ENCODE results near the gene RPS21. TPM values are rescaled to one million over a fixed set of nuclear protein-coding genes. Genes with fewer than 3 reads are reported as not detected.

The RPS21 gene
- total and polyA plus RNA-seq, 2 donors: 1,987 to 6,072 TPM

DNA sequence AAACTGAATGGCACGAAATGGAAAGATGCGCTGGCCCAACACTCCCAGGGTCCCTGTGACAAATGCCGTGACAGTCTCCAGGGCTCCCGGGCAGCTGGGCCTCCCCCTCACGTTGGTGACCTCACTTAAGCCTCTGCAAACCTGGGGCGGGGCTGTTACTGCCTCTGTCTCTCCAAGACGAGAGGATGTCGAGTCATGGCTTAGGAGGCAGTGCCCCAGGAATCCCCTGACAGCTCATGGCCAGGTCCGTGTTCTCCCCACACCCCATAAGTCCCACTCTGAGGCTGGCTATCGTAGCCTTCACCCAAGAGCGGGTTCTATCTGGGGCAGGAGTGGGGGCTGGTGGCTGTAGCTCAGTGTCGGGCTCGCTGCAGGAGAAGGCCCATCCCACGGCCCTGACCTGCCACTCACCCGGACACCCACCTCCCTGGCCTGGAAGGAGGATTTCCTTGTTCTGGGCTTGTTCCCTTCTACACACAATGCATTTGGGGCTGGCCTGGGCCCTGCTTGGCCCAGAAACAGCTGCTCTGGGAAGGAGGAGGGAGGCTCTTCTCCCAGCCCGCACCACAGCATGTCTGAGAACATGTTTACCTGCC is 5.6 kb upstream of the RPS21 start:
- WGBS: 87% methylated on average over 16 of the region's 16 CpGs
- Histone ChIP-seq H3K9me3 (ENCODE audit: control insufficient read depth in 2 of 2, insufficient read depth in 1 of 2, low read length in 1 of 2) (no peaks in the 10 kb centered on the region), H3K27ac (ENCODE audit: low read depth in 1 of 2, low read length in 1 of 2) (peak overlapping the region; percentile 37 to 75), H3K36me3 (ENCODE audit: control insufficient read depth in 2 of 2, insufficient read depth in 2 of 2, low read length in 1 of 2) (peaks cover 0 to 6% of the 10 kb centered on the region in 2 donors), H3K4me1 (ENCODE audit: control insufficient read depth in 2 of 2, insufficient read depth in 2 of 2, low read length in 2 of 2) (peaks cover 3 to 19% of the 10 kb centered on the region in 2 donors), H3K27me3 (ENCODE audit: control insufficient read depth in 2 of 2, insufficient read depth in 1 of 2, low read length in 1 of 2) (no peaks in the 10 kb centered on the region), H3K4me3 (ENCODE audit: low read length in 2 of 2) (no peak overlapping the region)
- no peak for DNase-seq (ENCODE audit: low read depth in 6 of 9, low spot score in 9 of 9)

DNA sequence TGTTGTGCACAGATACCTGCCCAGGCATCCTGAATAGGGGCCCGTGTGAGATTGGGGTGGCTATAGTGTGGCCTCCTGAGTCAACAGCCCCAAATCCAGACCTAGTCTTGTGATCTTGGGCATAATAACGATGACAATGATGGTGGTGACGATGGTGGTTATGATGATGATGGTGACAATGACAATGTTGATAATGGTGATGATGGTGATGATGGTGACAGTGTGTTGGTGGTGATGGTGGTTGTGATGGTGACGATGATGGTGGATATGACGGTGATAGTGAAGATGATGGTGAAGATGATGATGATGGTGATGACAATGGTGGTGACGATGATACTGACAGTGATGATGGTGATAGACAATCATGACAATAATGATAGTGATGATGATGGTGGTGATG is 5.1 kb upstream of the RPS21 start:
- peak overlapping the region in 1 of 2 donors; percentile 75 for H3K27ac ChIP-seq (ENCODE audit: low read depth in 1 of 2, low read length in 1 of 2)
- no peak for DNase-seq (ENCODE audit: low read depth in 6 of 9, low spot score in 9 of 9)
- H3K27me3 ChIP-seq (ENCODE audit: control insufficient read depth in 2 of 2, insufficient read depth in 1 of 2, low read length in 1 of 2): no peaks in the 10 kb centered on the region
- H3K36me3 ChIP-seq (ENCODE audit: control insufficient read depth in 2 of 2, insufficient read depth in 2 of 2, low read length in 1 of 2): peaks cover 0 to 6% of the 10 kb centered on the region in 2 donors
- peaks cover 3 to 17% of the 10 kb centered on the region in 2 donors for H3K4me1 ChIP-seq (ENCODE audit: control insufficient read depth in 2 of 2, insufficient read depth in 2 of 2, low read length in 2 of 2)
- H3K4me3 ChIP-seq (ENCODE audit: low read length in 2 of 2): no peak overlapping the region
- 84% methylated on average over 6 of the region's 6 CpGs for WGBS
- H3K9me3 ChIP-seq (ENCODE audit: control insufficient read depth in 2 of 2, insufficient read depth in 1 of 2, low read length in 1 of 2): no peaks in the 10 kb centered on the region

DNA sequence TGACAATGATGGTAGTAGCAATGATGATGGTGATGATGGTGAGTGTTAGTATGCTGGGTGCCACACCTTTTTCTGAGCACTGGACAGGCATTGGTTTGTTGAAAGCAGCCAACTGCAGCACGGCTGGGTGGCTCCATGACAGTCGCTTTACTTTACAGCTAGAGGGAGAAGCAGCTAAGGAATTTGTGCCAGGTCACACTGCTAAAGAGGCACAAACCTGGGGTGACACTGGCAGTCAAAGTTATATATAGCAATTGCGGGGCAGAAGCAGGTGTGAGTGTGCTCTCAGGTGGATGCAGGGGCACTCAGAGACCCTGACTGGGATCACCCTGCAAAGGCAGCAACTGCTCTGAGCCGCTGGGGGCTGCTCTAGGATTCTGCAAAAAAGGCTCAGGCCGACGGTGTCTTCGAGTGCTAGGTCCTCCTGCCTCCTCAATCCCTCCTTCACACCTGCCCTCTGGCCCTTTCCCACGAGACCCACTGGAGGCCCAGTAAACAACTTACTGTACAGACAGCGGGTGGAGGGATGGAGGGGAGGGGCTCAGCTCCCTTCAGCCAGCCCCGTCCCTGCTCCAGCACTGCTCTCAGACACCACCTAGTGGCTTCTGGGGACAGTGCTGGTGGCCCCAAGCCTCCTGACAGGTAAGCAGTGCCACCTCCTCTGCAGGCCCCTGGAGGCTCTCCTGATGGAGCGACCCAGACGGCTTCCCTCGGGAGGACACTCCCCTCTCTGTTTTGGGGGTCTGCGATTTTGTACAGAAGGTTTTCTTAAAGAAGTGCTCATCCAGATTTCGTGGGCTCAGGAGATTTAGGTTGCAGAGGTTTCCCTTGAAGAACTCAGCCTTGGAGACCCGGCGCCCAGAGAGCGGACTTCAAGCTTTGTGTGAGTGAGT is 4.4 kb upstream of the RPS21 start:
- WGBS: 62% methylated on average over 18 of the region's 18 CpGs
- H3K27ac ChIP-seq (ENCODE audit: low read depth in 1 of 2, low read length in 1 of 2): no peak overlapping the region
- no peaks in the 10 kb centered on the region for H3K27me3 ChIP-seq (ENCODE audit: control insufficient read depth in 2 of 2, insufficient read depth in 1 of 2, low read length in 1 of 2)
- DNase-seq (ENCODE audit: low read depth in 6 of 9, low spot score in 9 of 9): peak in 8 of 9 donors; percentile 38 to 83 (median 68)
- H3K36me3 ChIP-seq (ENCODE audit: control insufficient read depth in 2 of 2, insufficient read depth in 2 of 2, low read length in 1 of 2): peaks cover 0 to 6% of the 10 kb centered on the region in 2 donors
- no peak overlapping the region for H3K4me3 ChIP-seq (ENCODE audit: low read length in 2 of 2)
- peaks cover 5 to 14% of the 10 kb centered on the region in 2 donors for H3K4me1 ChIP-seq (ENCODE audit: control insufficient read depth in 2 of 2, insufficient read depth in 2 of 2, low read length in 2 of 2)
- H3K9me3 ChIP-seq (ENCODE audit: control insufficient read depth in 2 of 2, insufficient read depth in 1 of 2, low read length in 1 of 2): no peaks in the 10 kb centered on the region

DNA sequence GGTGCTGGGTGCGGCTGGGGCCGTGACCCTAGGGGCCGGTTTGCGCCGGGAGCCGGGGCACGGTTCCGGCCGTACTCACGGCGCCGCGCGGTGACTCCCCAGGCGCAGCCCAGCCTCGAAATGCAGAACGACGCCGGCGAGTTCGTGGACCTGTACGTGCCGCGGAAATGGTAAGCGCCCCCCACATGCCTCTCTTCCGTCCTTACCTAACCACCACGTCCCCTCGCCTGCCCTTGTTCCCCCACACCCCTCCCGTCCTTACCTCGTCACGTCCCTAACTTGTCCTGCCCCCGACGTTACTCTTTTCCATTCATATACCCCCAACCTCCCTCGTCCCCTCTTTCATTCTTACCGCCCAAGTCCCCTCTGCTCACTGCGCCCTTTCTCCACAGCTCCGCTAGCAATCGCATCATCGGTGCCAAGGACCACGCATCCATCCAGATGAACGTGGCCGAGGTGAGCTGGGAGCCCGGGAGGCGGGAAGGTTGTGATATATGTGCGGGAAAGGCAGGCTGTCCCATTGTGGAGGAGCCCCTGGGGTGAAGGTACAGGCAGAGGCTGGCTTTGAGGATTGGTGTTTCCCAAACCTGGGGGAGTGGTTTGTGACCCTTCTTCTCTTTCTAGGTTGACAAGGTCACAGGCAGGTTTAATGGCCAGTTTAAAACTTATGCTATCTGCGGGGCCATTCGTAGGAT is 463 bp downstream of the RPS21 start:
- Histone ChIP-seq H3K9me3 (ENCODE audit: control insufficient read depth in 2 of 2, insufficient read depth in 1 of 2, low read length in 1 of 2) (no peaks in the 10 kb centered on the region), H3K4me3 (ENCODE audit: low read length in 2 of 2) (peak overlapping the region; percentile 60 to 63), H3K4me1 (ENCODE audit: control insufficient read depth in 2 of 2, insufficient read depth in 2 of 2, low read length in 2 of 2) (peaks cover 12 to 25% of the 10 kb centered on the region in 2 donors), H3K27ac (ENCODE audit: low read depth in 1 of 2, low read length in 1 of 2) (peak overlapping the region in 1 of 2 donors; percentile 54), H3K36me3 (ENCODE audit: control insufficient read depth in 2 of 2, insufficient read depth in 2 of 2, low read length in 1 of 2) (peaks cover 23 to 37% of the 10 kb centered on the region in 2 donors), H3K27me3 (ENCODE audit: control insufficient read depth in 2 of 2, insufficient read depth in 1 of 2, low read length in 1 of 2) (no peaks in the 10 kb centered on the region)
- 4% methylated on average over 47 of the region's 47 CpGs for WGBS
- no peak for DNase-seq (ENCODE audit: low read depth in 6 of 9, low spot score in 9 of 9)

DNA sequence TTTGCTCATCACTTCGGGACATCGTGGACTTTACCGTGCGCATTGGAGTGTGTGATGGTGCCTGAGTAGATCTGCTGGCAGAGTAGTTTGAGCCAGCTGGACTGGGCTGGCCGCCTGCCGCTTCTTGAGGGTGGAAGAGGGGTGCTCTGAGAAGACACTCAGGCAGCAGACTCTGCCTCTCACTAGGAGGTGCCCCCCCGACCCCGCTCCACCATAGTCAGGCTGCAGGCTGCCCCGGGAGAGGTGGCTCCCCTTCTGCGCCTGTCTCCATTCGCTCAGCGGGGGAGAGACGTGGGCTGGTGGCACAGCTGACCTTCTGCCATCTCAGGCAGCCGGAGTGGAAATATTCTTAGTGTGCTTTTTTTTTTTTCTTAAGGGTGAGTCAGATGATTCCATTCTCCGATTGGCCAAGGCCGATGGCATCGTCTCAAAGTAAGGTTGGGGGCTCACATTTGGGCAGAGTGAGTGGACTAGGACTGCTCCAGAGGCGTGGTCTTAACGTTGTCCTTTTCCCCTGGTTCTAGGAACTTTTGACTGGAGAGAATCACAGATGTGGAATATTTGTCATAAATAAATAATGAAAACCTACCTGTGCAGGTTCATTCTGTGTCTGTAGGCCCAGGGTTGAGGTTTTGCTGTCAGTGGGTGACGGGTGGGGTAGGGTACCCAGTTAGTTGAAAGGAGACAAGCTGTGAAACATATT is 1.2 kb downstream of the RPS21 start:
- DNase-seq (ENCODE audit: low read depth in 6 of 9, low spot score in 9 of 9): no peak
- H3K4me1 ChIP-seq (ENCODE audit: control insufficient read depth in 2 of 2, insufficient read depth in 2 of 2, low read length in 2 of 2): peaks cover 12 to 21% of the 10 kb centered on the region in 2 donors
- peak overlapping the region; percentile 60 to 63 for H3K4me3 ChIP-seq (ENCODE audit: low read length in 2 of 2)
- H3K36me3 ChIP-seq (ENCODE audit: control insufficient read depth in 2 of 2, insufficient read depth in 2 of 2, low read length in 1 of 2): peaks cover 30 to 37% of the 10 kb centered on the region in 2 donors
- no peaks in the 10 kb centered on the region for H3K27me3 ChIP-seq (ENCODE audit: control insufficient read depth in 2 of 2, insufficient read depth in 1 of 2, low read length in 1 of 2)
- no peaks in the 10 kb centered on the region for H3K9me3 ChIP-seq (ENCODE audit: control insufficient read depth in 2 of 2, insufficient read depth in 1 of 2, low read length in 1 of 2)
- no peak overlapping the region for H3K27ac ChIP-seq (ENCODE audit: low read depth in 1 of 2, low read length in 1 of 2)
- WGBS: 92% methylated on average over 20 of the region's 20 CpGs

DNA sequence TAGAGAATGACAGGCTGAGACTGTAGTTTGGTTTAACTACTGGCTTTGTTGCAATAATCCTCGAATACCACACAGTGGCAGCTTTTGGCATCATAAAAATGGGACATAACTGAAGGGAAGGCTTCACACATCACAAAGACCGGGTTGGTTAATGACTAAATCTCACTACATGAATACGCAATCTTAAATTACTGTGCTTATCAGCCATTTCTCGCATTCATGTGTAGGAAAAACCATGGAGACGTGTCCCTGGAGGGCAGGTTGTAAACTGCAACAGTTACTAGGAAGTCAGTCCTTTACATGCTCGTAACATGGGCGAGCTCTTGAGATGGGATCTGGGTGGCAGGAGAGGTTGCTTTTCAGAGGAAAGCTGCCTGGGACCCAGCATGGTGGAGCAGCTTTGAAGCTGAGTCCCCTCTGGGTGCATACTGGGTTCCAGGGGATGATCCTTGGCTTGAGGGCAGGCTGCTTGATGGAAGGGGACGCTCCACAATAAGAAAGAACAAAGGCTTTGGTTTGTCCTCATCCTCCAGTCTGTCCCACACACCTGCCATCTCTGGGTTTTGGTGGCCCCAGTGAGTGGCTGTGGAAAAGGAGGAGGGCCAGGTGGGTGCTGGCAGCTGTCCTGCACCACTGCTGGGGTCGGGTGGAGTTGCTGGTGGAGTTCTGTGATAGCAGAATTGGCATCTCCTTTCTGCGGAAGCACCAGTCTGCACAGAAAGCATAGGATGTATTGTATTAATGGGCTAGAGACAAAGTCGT is 2.1 kb downstream of the RPS21 start:
- Histone ChIP-seq H3K4me3 (ENCODE audit: low read length in 2 of 2) (no peak overlapping the region), H3K27ac (ENCODE audit: low read depth in 1 of 2, low read length in 1 of 2) (no peak overlapping the region), H3K36me3 (ENCODE audit: control insufficient read depth in 2 of 2, insufficient read depth in 2 of 2, low read length in 1 of 2) (peaks cover 39 to 40% of the 10 kb centered on the region in 2 donors), H3K27me3 (ENCODE audit: control insufficient read depth in 2 of 2, insufficient read depth in 1 of 2, low read length in 1 of 2) (no peaks in the 10 kb centered on the region), H3K9me3 (ENCODE audit: control insufficient read depth in 2 of 2, insufficient read depth in 1 of 2, low read length in 1 of 2) (no peaks in the 10 kb centered on the region), H3K4me1 (ENCODE audit: control insufficient read depth in 2 of 2, insufficient read depth in 2 of 2, low read length in 2 of 2) (peaks cover 12 to 21% of the 10 kb centered on the region in 2 donors)
- 95% methylated on average over 11 of the region's 11 CpGs for WGBS
- no peak for DNase-seq (ENCODE audit: low read depth in 6 of 9, low spot score in 9 of 9)

DNA sequence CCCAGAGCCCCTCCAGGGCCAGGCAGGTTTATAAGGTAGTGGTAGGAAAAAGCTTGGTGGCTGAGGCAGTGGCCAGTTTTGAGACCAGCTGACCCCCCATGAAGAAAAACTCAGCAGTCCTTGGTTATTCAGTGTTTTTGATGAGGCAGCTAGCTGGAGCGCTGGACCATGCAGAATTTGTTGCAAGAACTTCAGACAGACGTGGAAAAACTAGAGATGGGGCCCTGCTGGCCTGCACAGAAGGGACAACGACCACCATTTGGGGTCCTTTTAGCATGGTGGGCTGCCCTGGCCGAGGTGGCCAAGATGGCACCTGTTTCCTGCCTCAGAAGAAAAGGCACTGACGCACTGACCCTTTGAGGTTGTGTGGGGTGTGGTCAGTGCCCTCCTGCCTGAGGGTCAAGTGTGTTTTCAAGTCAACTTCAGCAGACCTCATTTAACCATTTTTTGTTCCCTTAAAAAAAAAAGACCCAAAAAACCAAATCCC is 2.7 kb downstream of the RPS21 start:
- Histone ChIP-seq H3K27ac (ENCODE audit: low read depth in 1 of 2, low read length in 1 of 2) (no peak overlapping the region), H3K9me3 (ENCODE audit: control insufficient read depth in 2 of 2, insufficient read depth in 1 of 2, low read length in 1 of 2) (no peaks in the 10 kb centered on the region), H3K4me3 (ENCODE audit: low read length in 2 of 2) (no peak overlapping the region), H3K4me1 (ENCODE audit: control insufficient read depth in 2 of 2, insufficient read depth in 2 of 2, low read length in 2 of 2) (peaks cover 12 to 21% of the 10 kb centered on the region in 2 donors), H3K36me3 (ENCODE audit: control insufficient read depth in 2 of 2, insufficient read depth in 2 of 2, low read length in 1 of 2) (peaks cover 43 to 45% of the 10 kb centered on the region in 2 donors), H3K27me3 (ENCODE audit: control insufficient read depth in 2 of 2, insufficient read depth in 1 of 2, low read length in 1 of 2) (no peaks in the 10 kb centered on the region)
- DNase-seq (ENCODE audit: low read depth in 6 of 9, low spot score in 9 of 9): no peak
- WGBS: 85% methylated on average over 5 of the region's 5 CpGs

Data from thymus (tissue), 11 donors.